Smooth muscle cell (in vitro differentiated cells): Measurements from ENCODE around the gene NAA40. TPM values are rescaled to one million over a fixed set of nuclear protein-coding genes. Genes with fewer than 3 reads are reported as not detected.

Experiments
- DNase-seq: peaks from one replicate; lab custom pipeline; 2025; ENCODE audit not compliant: unreplicated experiment; lab: John Stamatoyannopoulos, UW
- H2AFZ ChIP-seq: fragments of 200-600 bp; sonication (generic); 2 replicates; pipeline ENCODE4 v1.6.0; 2016; ENCODE audit warnings: antibody characterized with exemption, low read depth, mild to moderate bottlenecking
- H3F3A ChIP-seq: fragments of 200-600 bp; sonication (generic); 2 replicates; pipeline ENCODE4 v1.6.0; 2017; ENCODE audit warnings: antibody characterized with exemption, low read depth
- H3K27ac ChIP-seq: fragments of 200-600 bp; sonication (generic); 2 replicates; pipeline ENCODE4 v1.5.1; 2016; ENCODE audit warnings: low read depth, mild to moderate bottlenecking
- H3K27me3 ChIP-seq: fragments of 200-600 bp; sonication (generic); 2 replicates; pipeline ENCODE4 v1.6.1; 2016; ENCODE audit warnings: low read depth, mild to moderate bottlenecking
- H3K36me3 ChIP-seq: fragments of 200-600 bp; sonication (generic); 2 replicates; pipeline ENCODE4 v1.5.1; 2016; ENCODE audit warnings: low read depth
- H3K4me1 ChIP-seq: fragments of 200-600 bp; sonication (generic); 2 replicates; pipeline ENCODE4 v1.5.1; 2016; ENCODE audit warnings: low read depth
- H3K4me2 ChIP-seq: fragments of 200-600 bp; sonication (generic); 2 replicates; pipeline ENCODE4 v1.6.0; 2016; ENCODE audit warnings: mild to moderate bottlenecking
- H3K4me3 ChIP-seq: fragments of 200-600 bp; sonication (generic); 2 replicates; pipeline ENCODE4 v1.5.1; 2016; ENCODE audit warnings: mild to moderate bottlenecking
- H3K79me2 ChIP-seq: fragments of 200-600 bp; sonication (generic); 2 replicates; pipeline ENCODE4 v1.6.0; 2016; ENCODE audit warnings: low read depth, mild to moderate bottlenecking
- H3K9ac ChIP-seq: fragments of 200-600 bp; sonication (generic); 2 replicates; pipeline ENCODE4 v1.6.0; 2016; ENCODE audit warnings: low read depth
- H3K9me3 ChIP-seq: fragments of 200-600 bp; sonication (generic); replicated peaks from 2 replicates; pipeline ENCODE4 v1.5.1; 2016; ENCODE audit warnings: low read depth
- H4K20me1 ChIP-seq: fragments of 200-600 bp; sonication (generic); 2 replicates; pipeline ENCODE4 v1.6.0; 2016; ENCODE audit warnings: low read depth
- WGBS: methylation state at CpG from one replicate; pipeline ENCODE4 v1.1.7; 2016; ENCODE audit warnings: low lambda C conversion rate; 5-methylcytosine and 5-hydroxymethylcytosine counted together
- polyA plus RNA-seq: library from polyadenylated mRNA; unstranded; fragments of >200 nt; fragmentation: Nextera tagmentation; extraction: Ambion mirVana; gene quantifications from 2 replicates; pipeline ENCODE4 v1.2.1, GENCODE V29; 2016
- total RNA-seq: library from RNA; depleted of rRNA; stranded (reverse); fragments of >200 nt; gene quantifications from 2 replicates; pipeline ENCODE4 v1.2.3, GENCODE V29; 2014
- TF ChIP-seq, protein P1 (sequence below): fragments of 200-600 bp; sonication (generic); IDR thresholded peaks from 2 replicates; pipeline ENCODE4 v1.5.1; 2017; ENCODE audit warnings: borderline replicate concordance, mild to moderate bottlenecking, antibody characterized with exemption; ENCODE audit not compliant: insufficient read depth, poor library complexity, severe bottlenecking

The NAA40 gene
- total and polyA plus RNA-seq, 2 experiments from 2014 or later, result 7.6 to 11.3 TPM

DNA sequence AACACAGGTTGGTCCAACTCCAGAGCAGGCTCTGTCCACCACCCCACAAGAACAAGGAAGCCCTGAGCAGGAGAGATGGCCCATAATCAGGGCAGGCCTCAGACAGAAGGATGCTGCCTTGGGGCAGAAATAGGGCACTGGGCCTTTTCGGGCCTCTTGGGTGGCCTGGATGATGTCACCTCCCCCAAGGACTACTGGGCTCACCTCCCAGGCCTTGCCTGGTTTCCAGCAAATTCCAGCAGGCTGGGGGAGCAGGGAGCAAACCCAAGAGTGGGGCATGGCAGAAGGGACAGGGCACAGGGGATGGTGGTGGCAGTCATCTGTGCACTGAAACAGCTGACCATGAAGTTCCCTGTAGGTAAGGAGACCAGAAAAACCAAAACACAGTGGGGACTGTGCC lies 5.3 kb upstream of the NAA40 start:
- Histone ChIP-seq H3K27ac (no peak overlapping the region), H3K9me3 (no peaks in the 10 kb centered on the region), H4K20me1 (no peaks in the 10 kb centered on the region), H3K27me3 (no peaks in the 10 kb centered on the region), H3K4me1 (no peaks in the 10 kb centered on the region), H3F3A (no peaks in the 10 kb centered on the region), H3K9ac (no peak overlapping the region), H3K4me3 (no peak overlapping the region), H2AFZ (no peak overlapping the region), H3K4me2 (no peak overlapping the region), H3K79me2 (no peaks in the 10 kb centered on the region), H3K36me3 (no peaks in the 10 kb centered on the region)
- TF ChIP-seq, protein P1, sequence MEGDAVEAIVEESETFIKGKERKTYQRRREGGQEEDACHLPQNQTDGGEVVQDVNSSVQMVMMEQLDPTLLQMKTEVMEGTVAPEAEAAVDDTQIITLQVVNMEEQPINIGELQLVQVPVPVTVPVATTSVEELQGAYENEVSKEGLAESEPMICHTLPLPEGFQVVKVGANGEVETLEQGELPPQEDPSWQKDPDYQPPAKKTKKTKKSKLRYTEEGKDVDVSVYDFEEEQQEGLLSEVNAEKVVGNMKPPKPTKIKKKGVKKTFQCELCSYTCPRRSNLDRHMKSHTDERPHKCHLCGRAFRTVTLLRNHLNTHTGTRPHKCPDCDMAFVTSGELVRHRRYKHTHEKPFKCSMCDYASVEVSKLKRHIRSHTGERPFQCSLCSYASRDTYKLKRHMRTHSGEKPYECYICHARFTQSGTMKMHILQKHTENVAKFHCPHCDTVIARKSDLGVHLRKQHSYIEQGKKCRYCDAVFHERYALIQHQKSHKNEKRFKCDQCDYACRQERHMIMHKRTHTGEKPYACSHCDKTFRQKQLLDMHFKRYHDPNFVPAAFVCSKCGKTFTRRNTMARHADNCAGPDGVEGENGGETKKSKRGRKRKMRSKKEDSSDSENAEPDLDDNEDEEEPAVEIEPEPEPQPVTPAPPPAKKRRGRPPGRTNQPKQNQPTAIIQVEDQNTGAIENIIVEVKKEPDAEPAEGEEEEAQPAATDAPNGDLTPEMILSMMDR, result no peak
- no peak for DNase-seq
- 76% methylated on average over 1 of the region's 1 CpG for WGBS

DNA sequence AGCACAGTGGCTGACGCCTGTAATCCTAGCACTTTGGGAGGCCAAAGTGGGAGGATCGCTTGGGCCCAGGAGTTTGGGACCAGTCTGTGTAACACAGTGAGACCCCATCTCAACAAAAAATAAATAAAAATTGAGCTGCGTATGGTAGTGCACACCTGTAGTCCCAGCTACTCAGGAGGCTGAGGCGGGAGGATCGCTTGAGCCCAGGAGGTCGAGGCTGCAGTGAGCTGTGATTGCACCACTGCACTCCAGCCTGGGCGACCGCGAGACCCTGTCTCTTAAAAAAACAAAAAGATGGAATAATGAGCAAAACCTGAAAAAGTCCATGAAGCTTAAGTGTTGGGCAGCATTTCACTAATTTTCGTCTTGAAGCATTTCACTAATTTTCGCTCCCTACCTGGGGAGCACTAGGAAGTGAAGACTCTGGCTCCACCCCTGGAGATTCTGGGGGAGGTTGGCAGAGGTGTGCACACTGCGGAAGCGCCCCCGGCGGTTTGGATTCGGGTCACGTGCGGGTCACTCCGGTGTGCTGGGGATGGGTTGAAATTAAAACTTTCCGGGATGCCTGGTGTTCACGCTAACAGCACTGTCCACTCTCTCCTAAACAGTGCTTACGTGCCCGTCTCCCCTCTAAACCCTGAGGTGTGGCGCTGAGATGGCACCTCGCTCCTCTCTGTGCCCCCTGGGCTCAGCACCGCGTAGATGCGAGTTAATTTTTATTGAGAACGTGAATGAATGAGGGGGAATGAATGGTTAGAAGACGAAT lies 906 bp upstream of the NAA40 start:
- DNase-seq, result no peak
- H3F3A ChIP-seq, result no peaks in the 10 kb centered on the region
- H3K79me2 ChIP-seq, result peaks cover 33% of the 10 kb centered on the region
- H3K4me1 ChIP-seq, result peaks cover 5% of the 10 kb centered on the region
- H3K9me3 ChIP-seq, result no peaks in the 10 kb centered on the region
- H3K27me3 ChIP-seq, result no peaks in the 10 kb centered on the region
- TF ChIP-seq, protein P1, result no peak
- peak overlapping the region; percentile 30 for H3K27ac ChIP-seq
- H3K36me3 ChIP-seq, result no peaks in the 10 kb centered on the region
- peaks cover 11% of the 10 kb centered on the region for H4K20me1 ChIP-seq
- WGBS, result 29% methylated on average over 30 of the region's 30 CpGs
- peak overlapping the region; percentile 87 for H3K4me3 ChIP-seq
- peak overlapping the region; percentile 100 for H3K4me2 ChIP-seq
- H3K9ac ChIP-seq, result peak overlapping the region; percentile 11
- peak overlapping the region; percentile 68 for H2AFZ ChIP-seq

DNA sequence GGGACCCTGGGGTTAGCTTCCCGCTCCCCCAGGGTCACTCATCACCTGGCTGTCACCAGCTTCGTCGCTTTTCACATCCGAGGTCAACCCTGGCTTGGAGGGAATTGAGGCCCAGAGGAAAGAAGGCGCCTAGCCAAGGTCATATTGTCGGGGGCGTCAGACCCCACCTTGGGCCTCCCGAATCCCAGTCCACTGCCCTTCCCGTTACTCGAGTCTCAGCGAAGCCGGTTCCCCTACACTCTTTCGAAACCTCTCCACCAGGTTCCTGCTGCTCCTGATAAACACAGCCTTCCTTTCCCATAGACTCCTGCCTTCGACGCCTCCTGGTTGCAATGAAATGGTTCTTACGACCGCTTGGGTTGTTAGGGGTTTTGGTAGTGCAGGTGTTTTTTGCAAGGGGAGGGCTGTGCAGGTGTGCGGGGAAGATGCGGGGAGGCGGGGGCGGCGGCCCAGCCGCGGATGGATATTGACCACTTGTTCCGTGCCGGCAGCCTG lies 642 bp downstream of the NAA40 start:
- Histone ChIP-seq H2AFZ (peak overlapping the region; percentile 79), H3K27me3 (no peaks in the 10 kb centered on the region), H3K4me2 (peak overlapping the region; percentile 100), H3K36me3 (no peaks in the 10 kb centered on the region), H3K79me2 (peaks cover 42% of the 10 kb centered on the region), H3K9me3 (no peaks in the 10 kb centered on the region), H3K27ac (no peak overlapping the region), H3K9ac (peak overlapping the region; percentile 80), H4K20me1 (peaks cover 26% of the 10 kb centered on the region), H3K4me3 (peak overlapping the region; percentile 87), H3K4me1 (peaks cover 5% of the 10 kb centered on the region), H3F3A (no peaks in the 10 kb centered on the region)
- 8% methylated on average over 23 of the region's 26 CpGs for WGBS
- TF ChIP-seq, protein P1, result no peak
- DNase-seq, result no peak
